GM21360 (cell line): ENCODE results near the gene HEPN1.

Experiments used
- ATAC-seq: cut with Tn5 transposase; IDR thresholded peaks from one replicate; pipeline ENCODE4 v1.9.1; 2021; ENCODE audit warnings: mild to moderate bottlenecking, moderate library complexity; ENCODE audit not compliant: unreplicated experiment

The HEPN1 gene

DNA sequence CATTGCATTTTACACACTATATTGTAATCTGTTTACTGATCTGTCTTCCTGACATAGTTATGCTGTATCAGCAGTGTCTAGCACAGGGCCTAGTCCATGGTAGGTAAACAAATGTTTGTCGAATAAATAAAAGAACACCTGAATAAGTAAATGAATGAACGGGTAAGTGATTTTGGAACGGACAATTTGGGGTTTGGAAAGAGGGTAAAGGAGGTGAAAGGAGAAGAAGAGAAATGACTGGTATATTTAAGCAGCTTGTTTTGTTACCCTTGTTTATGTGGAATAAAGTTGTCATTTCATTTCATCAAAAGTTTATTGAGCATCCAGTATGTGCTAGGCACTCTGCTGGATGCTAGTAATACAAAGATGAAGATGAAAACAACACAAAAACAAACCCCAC is at the start of gene HEPN1:
HEPN1 (plus strand) TSS at position 301 of the 400 bp plus-strand sequence.
- no peak for ATAC-seq

DNA sequence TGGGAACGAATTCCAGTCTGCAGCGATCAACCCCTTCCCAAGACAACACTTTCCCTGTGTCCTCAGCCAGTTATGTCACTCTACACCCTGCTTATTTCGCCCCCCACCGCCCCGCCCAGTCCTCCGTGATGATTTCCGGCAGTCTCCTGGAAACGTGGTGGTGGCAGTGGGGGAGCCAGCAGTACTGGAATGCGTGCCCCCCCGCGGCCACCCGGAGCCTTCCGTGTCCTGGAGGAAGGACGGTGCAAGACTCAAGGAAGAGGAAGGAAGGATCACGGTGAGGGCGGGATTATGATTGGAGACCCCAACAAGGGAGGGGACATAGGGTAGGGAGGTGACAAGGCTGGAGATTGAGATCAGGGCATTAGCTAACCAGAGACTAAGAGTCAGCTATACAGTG is 49.7 kb upstream of the HEPN1 start:
- ATAC-seq: no peak

- no peak for ATAC-seq
Observed at GRCh38 chr11:124869856-124870387, 49.1 kb upstream of the HEPN1 start.

DNA sequence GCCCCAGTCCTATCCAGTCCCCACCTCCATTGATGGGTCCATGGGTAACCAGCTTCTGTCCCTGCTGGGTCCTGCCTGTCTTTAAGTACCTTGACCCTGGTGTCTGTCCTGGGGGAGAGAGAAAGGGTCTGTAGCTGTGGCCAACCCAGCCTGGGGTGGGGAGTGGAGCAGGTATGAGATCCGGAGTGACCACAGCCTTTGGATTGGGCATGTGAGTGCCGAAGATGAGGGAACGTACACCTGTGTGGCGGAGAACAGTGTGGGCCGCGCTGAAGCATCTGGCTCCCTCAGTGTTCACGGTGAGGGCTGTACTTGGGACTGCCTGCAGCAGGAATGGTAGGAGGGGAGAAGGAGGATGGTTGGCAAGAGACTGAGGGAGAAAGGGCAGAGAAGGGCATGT is 48.6 kb upstream of the HEPN1 start:
- no peak for ATAC-seq

DNA sequence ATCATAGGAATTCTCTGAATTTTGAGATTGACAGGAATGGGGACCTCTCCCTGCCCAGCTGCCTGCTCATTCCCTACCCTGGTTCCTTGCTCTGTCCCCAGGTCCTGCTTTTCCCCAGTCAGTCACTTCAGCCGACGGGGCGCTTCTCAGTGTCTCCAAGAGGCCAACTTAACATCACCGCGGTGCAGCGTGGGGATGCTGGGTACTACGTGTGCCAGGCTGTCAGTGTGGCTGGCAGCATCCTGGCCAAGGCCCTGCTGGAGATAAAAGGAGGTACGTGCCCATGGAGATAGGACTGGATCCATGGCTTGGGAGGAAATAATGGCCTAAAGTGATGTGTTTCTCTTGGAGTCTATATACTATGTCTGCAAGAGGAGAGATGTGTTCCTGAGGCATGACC is 46.8 kb upstream of the HEPN1 start:
- ATAC-seq: no peak

GRCh38 chr11:124872741-124873140 is 46.3 kb upstream of the HEPN1 start:
- no peak for ATAC-seq

DNA sequence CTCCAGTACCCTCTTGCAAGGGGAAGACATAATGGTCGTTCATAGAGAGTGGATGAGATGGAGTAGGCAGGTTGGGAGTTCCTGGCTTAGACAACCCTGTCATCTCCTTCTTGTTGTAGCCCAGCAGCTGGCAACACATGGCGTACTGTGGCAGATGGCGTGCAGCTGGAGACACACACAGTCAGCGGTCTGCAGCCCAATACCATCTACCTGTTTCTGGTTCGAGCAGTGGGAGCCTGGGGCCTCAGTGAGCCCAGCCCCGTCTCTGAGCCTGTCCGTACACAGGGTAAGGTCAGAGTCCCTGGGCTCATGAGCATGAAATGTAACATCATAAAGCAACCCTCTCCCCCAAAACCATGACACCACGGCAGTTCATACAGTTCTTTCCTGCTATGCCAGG is 45.1 kb upstream of the HEPN1 start:
- ATAC-seq: no peak

DNA sequence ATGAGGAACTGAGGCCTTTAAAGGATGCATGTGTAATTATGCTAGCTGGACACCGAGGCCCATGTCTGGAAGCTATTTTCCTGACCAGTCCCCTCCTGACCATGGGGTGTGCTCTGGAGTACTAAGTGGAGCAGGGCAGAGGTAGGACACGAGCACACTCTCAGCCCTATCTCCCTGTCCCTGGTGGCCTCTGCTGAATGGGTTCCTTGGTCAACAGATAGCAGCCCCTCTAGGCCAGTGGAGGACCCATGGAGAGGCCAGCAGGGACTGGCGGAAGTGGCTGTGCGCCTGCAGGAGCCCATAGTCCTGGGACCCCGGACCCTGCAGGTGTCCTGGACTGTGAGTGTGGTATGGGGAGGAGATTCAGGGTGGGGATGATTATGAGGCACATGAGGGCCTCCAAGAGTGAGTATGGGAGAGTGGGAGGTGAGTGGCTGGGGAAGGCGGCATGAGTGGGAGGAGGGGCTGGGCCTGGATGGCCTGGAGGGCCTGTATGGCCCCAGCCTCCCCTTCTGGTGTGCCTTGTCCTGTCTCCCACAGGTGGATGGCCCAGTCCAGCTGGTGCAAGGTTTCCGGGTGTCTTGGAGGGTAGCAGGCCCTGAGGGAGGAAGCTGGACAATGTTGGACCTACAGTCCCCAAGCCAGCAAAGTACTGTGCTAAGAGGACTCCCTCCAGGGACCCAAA is 44.3 kb upstream of the HEPN1 start:
- ATAC-seq: no peak

- ATAC-seq: no peak
Observed at GRCh38 chr11:124875401-124875800, 43.6 kb upstream of the HEPN1 start.

DNA sequence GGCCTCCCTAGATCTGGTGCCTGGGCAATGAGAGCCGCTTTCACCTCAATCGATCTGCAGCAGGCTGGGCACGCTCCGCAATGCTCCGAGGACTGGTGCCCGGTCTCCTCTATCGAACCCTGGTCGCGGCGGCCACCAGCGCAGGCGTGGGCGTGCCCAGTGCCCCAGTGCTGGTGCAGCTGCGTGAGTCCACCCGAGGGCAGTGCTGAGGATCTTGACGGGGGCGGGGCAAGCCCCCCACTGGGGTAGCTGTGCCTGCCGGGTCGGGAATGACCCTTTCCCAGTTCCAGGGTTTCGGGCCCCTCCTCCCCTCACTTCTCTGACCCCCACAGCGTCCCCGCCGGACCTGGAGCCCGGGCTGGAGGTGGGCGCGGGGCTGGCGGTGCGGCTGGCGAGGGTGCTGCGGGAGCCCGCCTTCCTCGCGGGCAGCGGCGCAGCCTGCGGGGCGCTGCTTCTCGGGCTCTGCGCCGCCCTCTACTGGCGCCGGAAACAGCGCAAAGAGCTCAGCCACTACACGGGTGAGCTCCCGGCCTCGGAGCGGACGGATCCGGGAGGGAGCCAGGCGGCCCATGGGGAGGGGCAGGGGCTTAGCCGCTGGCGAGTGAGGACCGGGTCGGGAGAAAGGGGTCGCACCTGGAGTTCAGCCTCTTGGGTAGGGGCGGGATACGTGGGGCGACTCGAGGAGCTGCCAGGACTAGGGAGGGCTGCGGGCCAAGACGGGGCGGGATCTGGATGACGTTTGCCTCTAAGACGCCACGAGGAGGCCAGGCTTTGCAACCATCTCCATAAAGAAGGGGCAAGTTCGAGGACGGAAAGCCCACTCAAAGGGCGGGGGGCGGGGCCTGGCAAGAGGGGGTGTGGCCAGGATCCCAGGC is 42.9 kb upstream of the HEPN1 start:
- ATAC-seq: peak; percentile 94

- no peak for ATAC-seq
Observed at GRCh38 chr11:124876818-124877630, 42.0 kb upstream of the HEPN1 start.

DNA sequence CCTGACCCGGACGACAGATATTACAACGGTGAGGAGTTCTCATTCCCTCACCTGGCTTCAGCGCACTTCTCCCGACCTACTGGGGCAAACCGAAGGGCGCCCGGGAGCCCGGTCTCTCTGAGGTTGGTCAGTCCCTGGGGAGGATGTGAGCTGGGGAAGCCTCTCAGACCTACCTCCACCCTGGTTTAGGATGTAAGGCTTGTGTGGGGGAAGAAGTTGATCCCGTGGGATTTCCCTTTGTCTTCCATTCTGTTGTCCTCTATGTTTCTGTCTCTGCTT is 41.5 kb upstream of the HEPN1 start:
- ATAC-seq: no peak

GRCh38 chr11:124877910-124878758 is 40.9 kb upstream of the HEPN1 start:
- ATAC-seq: no peak

DNA sequence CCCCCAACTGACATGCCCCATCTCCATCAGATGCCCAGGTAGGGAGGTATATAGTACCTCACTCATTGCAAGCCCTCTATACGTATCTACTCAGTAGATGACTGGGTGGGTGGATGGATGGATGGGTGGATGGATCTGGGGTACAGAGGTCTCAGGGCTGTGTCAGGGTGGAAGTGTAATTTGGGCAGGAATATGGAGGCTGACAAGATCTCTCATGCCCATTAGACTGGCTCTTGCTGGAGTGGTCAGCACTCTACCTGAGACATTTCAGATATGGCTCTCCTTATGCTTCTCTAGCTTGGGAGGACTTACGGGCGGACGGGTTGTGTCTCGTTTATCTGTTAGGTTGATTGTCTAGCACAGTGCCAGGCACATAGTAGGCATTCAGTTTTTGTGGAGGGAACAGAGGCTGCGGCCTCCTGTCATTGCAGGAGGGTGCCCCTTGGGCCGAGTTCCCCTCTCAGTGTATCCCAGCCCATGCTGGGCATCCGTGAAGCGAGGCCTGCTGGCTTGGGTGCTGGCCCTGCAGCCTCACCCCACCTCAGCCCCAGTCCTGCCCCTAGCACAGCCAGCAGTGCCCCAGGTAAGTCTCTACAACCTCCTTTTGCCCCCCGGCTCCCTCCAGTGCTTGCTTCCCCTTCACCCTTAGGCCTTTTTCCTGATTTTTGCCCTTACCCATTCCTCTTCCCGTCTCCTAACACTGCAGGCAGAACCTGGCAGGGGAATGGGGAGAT is 40.1 kb upstream of the HEPN1 start:
- ATAC-seq: no peak

GRCh38 chr11:124879493-124880289 is 39.4 kb upstream of the HEPN1 start:
- no peak for ATAC-seq

GRCh38 chr11:124880290-124880611 is 38.8 kb upstream of the HEPN1 start:
- ATAC-seq: no peak

- no peak for ATAC-seq
Observed at GRCh38 chr11:124880958-124881357, 38.1 kb upstream of the HEPN1 start.

GRCh38 chr11:124882339-124883071 is 36.5 kb upstream of the HEPN1 start:
- no peak for ATAC-seq

GRCh38 chr11:124884340-124884739 is 34.7 kb upstream of the HEPN1 start:
- no peak for ATAC-seq
